Loucy (cell line): Measurements from ENCODE around the gene KCTD13.

Experiments
- H2AFZ ChIP-seq: fragments of 200-600 bp; sonication (generic); 2 replicates; pipeline ENCODE4 v1.6.0; 2016; ENCODE audit warnings: antibody characterized with exemption, mild to moderate bottlenecking, low read length, moderate library complexity
- H3F3A ChIP-seq: fragments of 200-600 bp; 2 replicates; pipeline ENCODE4 v1.6.0; 2016; ENCODE audit warnings: antibody characterized with exemption, low read depth, mild to moderate bottlenecking
- H3K27me3 ChIP-seq: fragments of 200-600 bp; sonication (generic); 2 replicates; pipeline ENCODE4 v1.6.1; 2014; ENCODE audit warnings: low read length, mild to moderate bottlenecking; ENCODE audit not compliant: insufficient read depth, poor library complexity, severe bottlenecking
- H3K36me3 ChIP-seq: fragments of 200-600 bp; sonication (generic); 2 replicates; pipeline ENCODE4 v1.6.1; 2016; ENCODE audit warnings: low read length; ENCODE audit not compliant: insufficient read depth
- H3K4me1 ChIP-seq: fragments of 200-600 bp; sonication (generic); 2 replicates; pipeline ENCODE4 v1.5.1; 2014; ENCODE audit warnings: low read length, mild to moderate bottlenecking; ENCODE audit not compliant: insufficient read depth, poor library complexity, severe bottlenecking
- H3K4me2 ChIP-seq: fragments of 200-600 bp; sonication (generic); 2 replicates; pipeline ENCODE4 v1.6.0; 2014; ENCODE audit warnings: antibody characterized with exemption, low read length, low read depth, mild to moderate bottlenecking; ENCODE audit not compliant: poor library complexity, severe bottlenecking
- H3K4me3 ChIP-seq: fragments of 200-600 bp; sonication (generic); 2 replicates; pipeline ENCODE4 v1.5.1; 2014; ENCODE audit warnings: low read length, mild to moderate bottlenecking, mixed read lengths; ENCODE audit not compliant: poor library complexity, severe bottlenecking
- H3K79me2 ChIP-seq: fragments of 200-600 bp; sonication (generic); 2 replicates; pipeline ENCODE4 v1.6.1; 2014; ENCODE audit warnings: low read length; ENCODE audit not compliant: insufficient read depth
- H3K9ac ChIP-seq: fragments of 200-600 bp; sonication (generic); 2 replicates; pipeline ENCODE4 v1.6.0; 2014; ENCODE audit warnings: mild to moderate bottlenecking, low read depth, low read length, moderate library complexity; ENCODE audit not compliant: poor library complexity, severe bottlenecking
- H3K9me2 ChIP-seq: fragments of 200-600 bp; sonication (generic); replicated peaks from 2 replicates; pipeline ENCODE4 v1.6.1; 2016; ENCODE audit warnings: low read depth, low read length, mixed read lengths
- H3K9me3 ChIP-seq: fragments of 200-600 bp; sonication (generic); 2 replicates; pipeline ENCODE4 v1.6.1; 2014; ENCODE audit warnings: mild to moderate bottlenecking, antibody characterized with exemption, low read length, low read depth; ENCODE audit not compliant: insufficient read depth
- H4K20me1 ChIP-seq: fragments of 200-600 bp; sonication (generic); 2 replicates; pipeline ENCODE4 v1.6.0; 2014; ENCODE audit warnings: antibody characterized with exemption, low read length, mild to moderate bottlenecking; ENCODE audit not compliant: insufficient read depth, poor library complexity, severe bottlenecking
- EZH2phosphoT487 ChIP-seq: fragments of 200-600 bp; IDR thresholded peaks from 2 replicates; pipeline ENCODE4 v1.6.1; 2018; ENCODE audit warnings: antibody characterized with exemption, mild to moderate bottlenecking, moderate library complexity, borderline replicate concordance
- TF ChIP-seq, protein P1 (sequence below): fragments of 200-600 bp; sonication (generic); conservative IDR thresholded peaks from 2 replicates; pipeline ENCODE4 v1.5.1; 2014; ENCODE audit warnings: mild to moderate bottlenecking, antibody characterized with exemption, low read length

Gene KCTD13

GRCh38 chr16:29877266-29877961 lies 48.6 kb downstream of the KCTD13 start:
- H3K4me2 ChIP-seq = no peak overlapping the region
- no peaks in the 10 kb centered on the region for H3K79me2 ChIP-seq
- no peaks in the 10 kb centered on the region for H3K4me1 ChIP-seq
- no peaks in the 10 kb centered on the region for H3K36me3 ChIP-seq
- no peaks in the 10 kb centered on the region for H3K27me3 ChIP-seq
- H3F3A ChIP-seq = no peaks in the 10 kb centered on the region
- H2AFZ ChIP-seq = no peak overlapping the region
- H3K9me2 ChIP-seq = no peaks in the 10 kb centered on the region
- no peak for TF ChIP-seq EZH2phosphoT487
- TF ChIP-seq, protein P1, sequence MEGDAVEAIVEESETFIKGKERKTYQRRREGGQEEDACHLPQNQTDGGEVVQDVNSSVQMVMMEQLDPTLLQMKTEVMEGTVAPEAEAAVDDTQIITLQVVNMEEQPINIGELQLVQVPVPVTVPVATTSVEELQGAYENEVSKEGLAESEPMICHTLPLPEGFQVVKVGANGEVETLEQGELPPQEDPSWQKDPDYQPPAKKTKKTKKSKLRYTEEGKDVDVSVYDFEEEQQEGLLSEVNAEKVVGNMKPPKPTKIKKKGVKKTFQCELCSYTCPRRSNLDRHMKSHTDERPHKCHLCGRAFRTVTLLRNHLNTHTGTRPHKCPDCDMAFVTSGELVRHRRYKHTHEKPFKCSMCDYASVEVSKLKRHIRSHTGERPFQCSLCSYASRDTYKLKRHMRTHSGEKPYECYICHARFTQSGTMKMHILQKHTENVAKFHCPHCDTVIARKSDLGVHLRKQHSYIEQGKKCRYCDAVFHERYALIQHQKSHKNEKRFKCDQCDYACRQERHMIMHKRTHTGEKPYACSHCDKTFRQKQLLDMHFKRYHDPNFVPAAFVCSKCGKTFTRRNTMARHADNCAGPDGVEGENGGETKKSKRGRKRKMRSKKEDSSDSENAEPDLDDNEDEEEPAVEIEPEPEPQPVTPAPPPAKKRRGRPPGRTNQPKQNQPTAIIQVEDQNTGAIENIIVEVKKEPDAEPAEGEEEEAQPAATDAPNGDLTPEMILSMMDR = no peak
- H3K4me3 ChIP-seq = no peak overlapping the region
- H3K9me3 ChIP-seq = no peaks in the 10 kb centered on the region
- H4K20me1 ChIP-seq = no peaks in the 10 kb centered on the region
- H3K9ac ChIP-seq = no peak overlapping the region

DNA sequence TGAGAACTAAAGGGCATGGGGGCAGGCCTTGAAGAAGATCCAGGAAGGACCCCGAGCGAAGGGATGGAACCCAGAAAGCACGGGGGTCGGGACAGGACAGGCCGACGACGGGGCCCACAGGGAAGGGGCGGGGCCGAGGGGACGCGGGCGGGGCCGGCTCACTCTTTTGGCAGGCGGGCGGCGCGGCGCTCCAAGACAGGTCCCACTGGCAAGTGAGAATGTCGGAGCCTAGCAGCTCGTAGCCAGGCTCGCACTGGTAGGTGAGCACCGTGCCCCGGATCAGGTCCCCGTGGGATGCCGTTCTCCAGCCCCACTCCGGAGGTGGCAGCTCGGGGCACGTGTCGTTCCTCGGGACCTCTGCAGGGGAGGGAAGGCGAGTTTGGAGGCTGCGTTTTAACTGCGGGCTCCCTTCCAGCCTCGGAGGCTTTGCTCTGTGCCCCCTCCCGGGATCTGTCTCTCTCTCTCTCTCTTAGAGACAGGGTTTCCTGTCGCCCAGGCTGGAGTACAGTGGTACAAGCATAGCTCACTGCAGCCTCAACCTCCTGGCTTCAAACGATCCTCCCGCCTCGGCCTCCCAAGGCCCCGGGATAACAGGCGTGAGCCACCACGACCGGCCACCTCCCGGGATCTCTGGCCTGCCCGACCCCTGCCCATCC lies 49.3 kb downstream of the KCTD13 start:
- no peaks in the 10 kb centered on the region for H3K27me3 ChIP-seq
- H3K9ac ChIP-seq = no peak overlapping the region
- no peaks in the 10 kb centered on the region for H3K36me3 ChIP-seq
- H3K9me2 ChIP-seq = no peaks in the 10 kb centered on the region
- H3K9me3 ChIP-seq = no peaks in the 10 kb centered on the region
- no peaks in the 10 kb centered on the region for H3F3A ChIP-seq
- TF ChIP-seq EZH2phosphoT487 = no peak
- TF ChIP-seq, protein P1 = no peak
- no peak overlapping the region for H3K4me2 ChIP-seq
- H3K4me1 ChIP-seq = no peaks in the 10 kb centered on the region
- H3K4me3 ChIP-seq = no peak overlapping the region
- no peaks in the 10 kb centered on the region for H4K20me1 ChIP-seq
- no peak overlapping the region for H2AFZ ChIP-seq
- no peaks in the 10 kb centered on the region for H3K79me2 ChIP-seq

GRCh38 chr16:29876217-29876593 lies 49.8 kb downstream of the KCTD13 start:
- H2AFZ ChIP-seq = no peak overlapping the region
- H3K9me2 ChIP-seq = no peaks in the 10 kb centered on the region
- no peaks in the 10 kb centered on the region for H3K27me3 ChIP-seq
- H3K4me2 ChIP-seq = no peak overlapping the region
- TF ChIP-seq, protein P1 = no peak
- TF ChIP-seq EZH2phosphoT487 = no peak
- no peaks in the 10 kb centered on the region for H3K9me3 ChIP-seq
- H3K9ac ChIP-seq = no peak overlapping the region
- H3K36me3 ChIP-seq = no peaks in the 10 kb centered on the region
- no peak overlapping the region for H3K4me3 ChIP-seq
- no peaks in the 10 kb centered on the region for H3K4me1 ChIP-seq
- no peaks in the 10 kb centered on the region for H4K20me1 ChIP-seq
- no peaks in the 10 kb centered on the region for H3F3A ChIP-seq
- no peaks in the 10 kb centered on the region for H3K79me2 ChIP-seq
